ENCODE data around the gene JKAMP.
A peak's percentile ranks its signal among the peaks of the same experiment; 100 is the strongest.

The JKAMP gene

DNA sequence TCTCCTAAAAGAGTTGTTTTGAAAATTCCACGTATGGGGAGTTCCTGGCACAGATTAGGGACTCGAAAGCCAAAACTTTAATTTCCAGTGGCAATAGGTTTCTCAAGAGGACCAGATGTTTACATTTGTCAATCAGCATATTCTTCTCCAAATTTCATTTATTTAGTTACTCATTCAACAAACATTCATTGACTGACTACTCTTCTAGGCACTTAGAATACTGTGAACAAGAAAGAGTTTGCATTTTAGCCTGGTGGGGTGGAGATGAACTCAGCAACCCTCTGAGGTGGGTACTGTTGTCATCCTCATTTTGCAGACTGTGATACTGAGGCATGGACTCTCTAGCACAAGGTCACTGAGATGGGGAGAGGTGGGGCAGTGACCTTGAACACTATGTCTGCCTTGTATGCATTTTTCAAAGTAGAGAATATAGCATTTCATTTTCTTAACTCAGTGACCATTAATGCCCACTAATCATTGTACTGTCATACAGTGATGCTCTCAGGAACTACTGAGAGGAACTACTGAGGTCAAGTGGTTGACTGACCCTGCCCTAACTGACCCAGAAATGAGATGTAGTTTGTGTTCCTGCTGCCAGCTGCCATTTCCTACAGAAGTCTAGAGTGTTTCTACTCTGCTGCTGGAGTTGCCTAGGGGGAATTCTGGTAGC, 2.3 kb upstream of the JKAMP start:
- peak in 1 of 2 experiments; percentile 25 for DNase-seq

DNA sequence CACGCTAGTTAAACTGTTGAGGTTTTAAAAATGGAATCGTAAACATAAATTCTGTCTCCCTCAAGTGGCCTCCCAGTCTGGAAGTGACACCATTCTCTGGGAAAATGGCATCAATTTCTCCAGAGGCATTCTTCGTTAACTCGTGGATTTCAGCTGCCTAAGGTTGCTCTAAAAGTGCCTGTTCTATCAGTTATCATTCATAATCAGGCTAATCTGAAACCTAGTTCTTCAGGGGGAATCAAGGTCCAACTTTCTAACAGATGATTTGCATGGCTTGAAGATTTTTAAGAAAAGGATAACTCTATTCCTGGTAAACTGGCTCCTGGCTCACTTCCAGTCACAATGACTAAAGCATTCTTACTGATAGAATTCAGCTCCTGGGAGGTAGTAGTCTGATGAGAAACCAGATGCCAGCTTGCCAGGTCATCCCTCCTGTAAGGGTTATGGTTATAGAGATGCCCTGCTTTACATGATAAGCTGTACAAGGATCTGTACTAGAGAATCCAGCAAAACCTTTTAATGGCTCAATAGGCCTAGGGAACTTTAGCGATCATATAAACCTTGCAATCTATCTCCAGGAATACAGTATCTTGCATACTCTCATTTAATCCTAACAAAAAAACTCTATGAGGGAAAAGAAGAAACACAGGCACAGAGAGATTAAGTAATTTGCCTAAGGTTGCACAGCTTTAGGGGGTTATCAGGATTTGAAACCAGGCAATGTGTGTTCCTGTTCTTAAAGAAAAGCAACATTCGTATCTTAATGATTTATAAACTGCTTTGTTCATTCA, 1.6 kb upstream of the JKAMP start:
- DNase-seq, result peak in 1 of 2 experiments; percentile 40

DNA sequence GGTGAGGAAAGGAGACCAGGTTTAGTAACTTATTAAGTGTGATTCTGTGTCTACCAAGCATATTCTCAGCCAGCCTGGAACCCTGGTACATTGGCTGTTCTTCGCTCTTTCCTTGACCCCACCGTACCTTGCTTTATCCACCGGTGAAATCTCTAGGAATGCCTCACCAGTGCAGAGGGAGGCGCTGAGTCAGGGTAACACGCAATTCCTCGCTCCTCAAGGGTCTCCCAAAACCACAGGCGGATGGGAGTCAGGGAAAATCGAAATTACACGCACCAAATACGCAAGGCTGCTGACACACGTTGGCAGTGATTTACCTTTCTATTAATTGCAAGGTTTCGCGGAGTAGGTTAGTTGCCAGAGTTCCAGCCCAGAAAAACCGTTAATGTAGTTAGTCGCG, 954 bp upstream of the JKAMP start:
- peak in 1 of 2 experiments; percentile 15 for DNase-seq

DNA sequence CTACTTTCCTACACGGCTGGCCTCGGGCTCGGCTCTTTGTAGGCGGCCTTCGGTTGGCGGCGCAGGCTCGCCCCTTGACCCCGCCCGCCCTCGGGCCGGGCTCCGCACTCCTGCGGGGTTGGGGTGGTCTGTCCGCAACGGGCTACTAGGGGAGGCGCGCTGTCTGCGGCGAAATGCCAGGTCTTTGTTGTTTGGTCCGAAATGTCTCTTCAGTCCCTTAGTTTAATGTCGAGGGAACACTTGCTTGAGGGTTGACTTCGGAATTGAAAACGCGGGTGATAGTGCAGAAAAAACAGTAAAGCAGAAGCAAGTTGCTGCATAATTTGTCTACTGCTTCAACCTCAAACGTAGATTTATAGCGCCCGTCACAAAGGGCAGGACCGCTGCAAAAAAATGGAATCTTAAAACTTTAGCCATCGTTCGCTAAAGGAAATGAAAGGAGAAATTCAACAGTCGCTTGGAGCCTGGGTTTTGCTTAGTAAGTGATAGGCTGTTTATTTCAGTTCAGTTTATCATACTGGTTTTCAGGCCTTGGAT, 390 bp downstream of the JKAMP start:
- no peak for DNase-seq

DNA sequence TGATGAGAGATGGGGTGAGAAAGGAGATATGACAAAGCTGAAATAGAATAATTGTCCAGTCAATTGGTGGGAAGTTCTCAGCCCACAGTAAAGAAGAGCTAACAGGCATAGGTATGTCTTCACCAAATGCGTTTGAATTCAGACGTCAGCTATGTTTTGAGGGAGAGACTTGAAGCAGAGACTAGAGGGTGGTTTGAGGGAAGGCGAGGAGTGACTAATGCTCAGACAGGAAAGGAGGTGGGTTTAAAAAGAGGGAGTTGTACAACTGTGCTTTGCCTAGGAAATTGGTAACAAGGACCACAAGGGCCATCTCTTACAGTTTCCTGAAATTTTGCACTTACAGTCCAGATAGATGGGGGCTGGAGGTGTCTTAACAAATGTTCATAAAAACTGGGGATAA, 6.4 kb downstream of the JKAMP start:
- DNase-seq, result no peak

DNA sequence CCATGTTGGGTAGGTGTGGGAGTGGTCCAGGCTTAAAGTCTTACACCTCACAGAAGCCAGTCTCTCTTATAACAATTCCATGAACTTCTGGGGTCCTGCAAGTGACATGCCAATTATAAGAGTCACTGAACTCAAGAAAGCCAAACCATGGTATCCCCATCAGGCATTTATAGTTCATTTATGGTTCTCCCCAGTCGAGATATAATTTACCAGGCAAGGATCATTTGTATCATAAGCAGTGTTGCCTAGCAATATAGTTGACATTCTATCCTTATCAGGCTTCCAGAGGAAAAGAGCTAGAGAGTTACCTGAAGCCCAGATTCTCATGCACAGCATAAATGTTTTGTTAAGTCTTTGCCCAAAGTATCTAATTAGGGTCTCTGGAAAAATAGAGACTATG, 8.1 kb downstream of the JKAMP start:
- DNase-seq, result no peak

DNA sequence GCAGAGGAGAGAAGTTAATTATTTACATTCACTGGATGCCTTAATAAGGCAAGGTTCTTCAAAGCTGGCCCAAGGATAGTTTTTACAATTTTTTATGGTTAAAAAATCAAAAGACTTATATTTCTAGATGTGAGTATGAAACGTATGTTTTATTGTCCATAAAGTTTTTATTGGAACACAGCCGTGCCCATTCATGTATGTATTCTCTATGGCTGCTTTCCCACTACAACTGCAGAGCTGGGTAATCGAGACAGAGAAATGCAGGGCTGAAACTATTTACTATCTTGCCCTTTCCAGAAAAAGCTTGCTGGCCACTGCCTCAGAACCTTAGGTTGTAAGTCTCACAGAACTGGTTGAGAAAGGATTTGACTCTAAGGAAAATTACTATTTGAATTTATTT, 16.4 kb downstream of the JKAMP start:
- no peak for DNase-seq

DNA sequence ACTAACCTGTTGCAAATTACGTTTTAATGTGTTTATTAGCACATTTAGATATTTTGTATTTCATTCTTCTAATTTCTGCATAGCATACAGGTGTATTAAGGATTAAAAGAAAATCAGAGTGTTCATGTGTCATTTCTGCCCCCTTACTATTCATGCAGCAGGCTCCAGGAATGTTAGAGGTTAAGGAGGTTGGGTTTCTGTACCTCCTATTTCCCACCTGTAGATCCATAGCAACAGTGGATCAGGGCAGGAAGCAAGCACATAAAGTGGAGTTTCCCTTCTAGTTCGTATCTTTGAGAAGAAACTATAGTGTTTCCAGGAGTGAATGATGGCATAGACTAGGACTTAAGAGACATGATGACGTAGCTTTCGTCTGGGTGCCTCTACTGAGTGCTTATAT, 18.9 kb downstream of the JKAMP start:
- no peak for DNase-seq

DNA sequence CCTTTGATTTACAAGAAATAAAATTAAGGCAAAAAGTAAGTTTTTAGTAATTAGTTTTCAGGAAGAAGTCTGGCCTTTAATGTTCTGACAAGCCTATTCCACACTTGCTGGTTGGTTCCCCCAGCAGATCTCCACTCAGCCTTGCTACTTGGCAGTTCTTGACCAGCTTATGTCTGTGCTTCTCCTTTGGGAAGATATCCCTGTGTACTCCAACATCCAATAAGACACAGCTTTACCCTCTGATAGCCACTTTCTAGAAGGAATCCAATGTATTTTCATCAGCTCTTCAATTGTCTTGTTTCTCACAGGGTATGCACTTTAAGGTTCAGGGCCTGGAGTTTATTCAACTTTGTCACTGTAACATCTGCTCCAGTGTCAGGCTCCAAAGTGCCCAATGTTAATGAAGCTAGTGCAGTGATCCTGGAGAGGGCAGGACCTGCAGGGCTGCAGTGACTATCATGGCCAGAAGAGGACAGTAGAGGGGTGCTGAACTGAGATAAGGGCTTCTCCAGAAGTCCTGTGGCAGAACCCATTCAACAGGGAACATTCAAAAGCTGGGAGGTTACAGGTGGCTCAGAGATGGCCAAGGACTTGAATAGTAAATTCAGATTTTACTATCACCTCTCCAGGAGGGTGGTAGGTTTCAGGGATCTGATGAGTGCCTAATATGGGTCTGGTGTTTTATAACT, 22.9 kb downstream of the JKAMP start:
- DNase-seq, result peak; percentile 18 to 79

DNA sequence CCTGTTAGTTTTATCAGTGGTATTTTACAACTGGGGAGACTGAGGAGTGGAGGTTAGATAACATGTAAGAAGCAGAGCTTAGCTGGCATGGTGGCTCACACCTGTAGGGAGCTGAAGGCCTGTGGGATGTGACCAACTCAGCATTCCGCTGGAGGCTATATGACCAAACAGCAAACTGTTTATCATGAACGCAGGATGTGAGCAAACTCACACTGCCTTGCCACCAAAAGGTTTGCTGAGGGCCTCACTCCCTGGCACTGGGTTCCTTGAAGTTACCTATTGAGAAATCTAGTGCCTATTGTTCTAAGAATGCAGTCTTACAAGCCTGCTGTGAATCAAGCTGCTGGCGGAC, 23.4 kb downstream of the JKAMP start:
- no peak for DNase-seq

DNA sequence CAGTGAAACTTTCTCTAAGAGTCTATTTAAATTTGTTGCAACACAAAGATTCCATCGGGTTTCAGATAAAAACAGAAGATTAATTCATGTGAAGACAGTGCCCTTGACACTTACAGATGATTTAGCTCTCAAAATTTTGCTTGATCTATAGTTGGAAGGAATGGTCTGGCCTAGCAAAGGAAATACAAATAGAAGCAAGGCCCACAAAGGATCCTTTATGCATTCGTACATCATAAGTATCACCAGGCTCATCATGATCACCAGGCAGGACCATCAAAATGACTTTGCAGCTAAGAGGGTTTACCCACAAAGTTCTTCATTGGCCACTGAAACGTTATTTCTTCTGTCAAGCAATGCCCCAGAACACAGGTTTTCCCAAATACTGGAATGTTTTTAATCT, 24.8 kb downstream of the JKAMP start:
- no peak for DNase-seq

DNA sequence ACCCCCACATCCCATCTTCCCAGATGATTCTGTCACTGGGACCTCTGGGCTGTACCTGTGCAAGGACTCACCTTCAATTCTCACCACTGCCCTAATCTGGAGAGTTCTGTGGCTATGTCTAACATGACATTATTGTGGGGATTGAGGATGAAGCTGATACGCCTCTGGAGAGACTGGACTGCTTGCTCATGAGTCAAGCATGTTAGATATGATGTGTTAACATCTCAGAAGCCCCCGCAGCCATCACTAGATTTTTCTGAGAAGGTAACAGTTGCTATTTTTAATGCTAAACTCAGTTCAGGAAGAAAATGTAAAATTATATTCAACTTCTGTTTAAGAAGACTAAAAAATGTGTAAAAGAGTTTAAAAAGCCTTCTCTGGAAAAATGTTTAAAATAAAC, 25.7 kb downstream of the JKAMP start:
- DNase-seq, result no peak

DNA sequence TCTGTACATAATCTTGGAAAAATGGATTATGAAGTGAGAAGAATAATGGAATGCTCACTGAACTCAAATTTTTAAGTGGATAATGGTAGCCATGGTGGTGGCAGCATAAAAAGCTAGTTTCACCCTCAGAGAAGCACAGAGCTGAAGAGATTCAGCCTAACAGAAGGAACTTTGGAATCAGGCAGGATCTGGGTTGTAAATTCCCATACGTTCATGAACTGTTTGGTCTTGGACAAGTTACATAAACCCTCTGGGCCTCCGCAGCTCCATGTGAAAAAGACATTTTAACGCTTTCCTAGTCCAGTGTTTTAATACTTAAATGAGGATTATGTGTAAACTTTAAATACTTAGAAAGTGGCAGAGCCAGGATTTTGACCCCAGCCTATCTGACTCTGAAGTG, 26.6 kb downstream of the JKAMP start:
- no peak for DNase-seq

DNA sequence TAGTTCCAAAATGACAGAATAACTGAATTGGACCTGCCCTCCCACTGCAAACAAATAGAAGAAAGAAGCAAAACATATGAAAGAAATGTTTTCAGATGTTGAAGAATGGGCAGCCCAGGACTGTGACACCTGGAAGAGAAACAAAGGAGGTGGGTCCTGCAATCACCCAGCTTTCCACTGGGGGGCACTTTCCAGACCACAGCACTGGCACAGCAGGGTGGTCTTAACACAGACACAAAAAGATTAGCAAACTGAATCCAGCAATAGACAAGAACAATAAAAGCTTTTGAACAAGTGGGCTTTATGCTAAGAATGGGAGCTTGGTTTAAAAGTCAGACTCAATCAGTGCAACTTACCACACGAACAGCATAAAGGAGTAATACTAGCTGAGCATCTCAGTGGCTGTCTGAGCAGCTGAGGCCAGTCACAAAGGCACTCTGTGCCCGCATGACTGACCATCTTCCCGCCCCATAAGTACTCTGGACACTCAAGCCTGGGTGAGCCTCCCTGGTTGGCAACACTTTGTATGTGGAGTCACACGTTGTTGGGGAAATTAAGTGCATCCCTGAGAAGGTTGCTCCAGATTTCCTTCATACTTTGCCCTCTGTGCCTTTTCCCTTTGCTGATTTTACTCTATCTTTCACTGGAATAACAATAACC, 27.7 kb downstream of the JKAMP start:
- DNase-seq, result no peak

DNA sequence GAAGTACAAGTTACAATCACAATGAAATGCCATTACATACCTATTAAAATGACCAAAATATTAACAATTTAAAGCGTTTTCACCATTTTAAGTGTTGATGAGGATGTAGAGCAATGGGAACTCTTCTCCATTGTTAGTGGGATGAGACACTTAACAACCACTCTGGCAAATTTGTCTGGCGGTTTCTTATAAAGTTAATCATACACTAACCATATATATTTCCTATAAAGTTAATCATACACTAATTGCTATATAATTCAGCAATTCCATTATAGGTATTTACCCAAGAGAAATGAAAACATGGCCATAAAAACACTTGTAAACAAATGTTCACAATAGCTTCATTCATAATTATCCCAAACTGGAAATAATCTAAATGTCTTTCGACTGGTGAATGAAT, 35.9 kb downstream of the JKAMP start:
- no peak for DNase-seq

DNA sequence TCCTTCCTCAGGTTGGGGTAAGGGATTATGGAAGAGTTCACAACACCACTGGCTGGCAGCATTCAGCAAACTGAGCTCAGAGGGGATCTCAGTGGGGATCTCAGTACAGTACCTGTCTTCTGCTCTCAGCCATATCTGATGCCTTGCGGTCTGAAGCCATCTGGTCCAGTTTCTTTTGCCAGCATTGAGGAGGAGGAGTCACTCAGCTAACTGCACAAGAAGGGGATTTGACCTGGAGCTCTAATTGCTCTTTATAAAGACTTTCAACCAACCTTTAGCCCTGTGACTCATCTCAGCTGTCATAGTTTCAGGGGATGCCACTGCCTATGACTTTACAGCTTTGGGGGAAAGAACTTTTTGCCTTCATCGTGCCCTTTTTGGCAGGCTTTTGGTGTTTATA, 44.9 kb downstream of the JKAMP start:
- peak in 1 of 2 experiments; percentile 38 for DNase-seq

DNA sequence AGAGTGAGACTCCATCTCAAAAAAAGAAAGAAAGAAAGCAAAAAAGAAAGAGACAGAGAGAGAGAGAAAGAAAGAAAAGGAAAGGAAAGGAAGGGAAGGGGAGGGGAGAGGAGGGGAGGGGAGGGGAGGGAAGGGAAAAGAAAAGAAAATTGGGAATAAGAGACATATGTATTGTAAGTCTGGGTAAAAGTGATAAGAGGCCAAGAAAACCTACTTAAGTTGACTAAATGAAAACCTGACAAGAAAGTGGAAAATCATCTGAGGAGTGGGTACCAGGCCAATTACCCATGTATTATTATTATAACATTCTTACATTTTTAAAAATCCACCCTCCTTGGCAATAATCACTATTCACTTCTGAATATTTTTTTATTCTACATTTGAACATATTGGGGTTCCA, 46.0 kb downstream of the JKAMP start:
- no peak for DNase-seq

DNA sequence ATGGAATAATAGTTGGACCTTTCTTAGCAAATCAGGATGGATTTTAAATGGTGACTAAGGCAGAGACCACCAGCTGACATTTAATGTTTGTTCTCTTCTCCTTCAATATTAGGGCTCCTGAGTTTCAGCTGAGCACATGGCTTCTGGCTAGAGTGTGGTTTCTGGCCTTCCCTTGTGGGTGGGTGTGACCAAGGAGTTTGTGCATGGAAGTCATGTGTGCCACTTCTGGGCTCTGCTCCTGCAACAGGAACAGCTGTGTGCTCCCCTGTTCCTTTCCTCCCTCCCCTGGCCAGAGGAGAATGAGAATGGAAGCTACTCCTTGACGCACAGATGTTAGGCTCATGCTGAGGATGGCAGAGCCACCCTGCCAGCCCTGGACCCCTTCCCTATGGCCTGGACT, 48.1 kb downstream of the JKAMP start:
- DNase-seq, result no peak

DNA sequence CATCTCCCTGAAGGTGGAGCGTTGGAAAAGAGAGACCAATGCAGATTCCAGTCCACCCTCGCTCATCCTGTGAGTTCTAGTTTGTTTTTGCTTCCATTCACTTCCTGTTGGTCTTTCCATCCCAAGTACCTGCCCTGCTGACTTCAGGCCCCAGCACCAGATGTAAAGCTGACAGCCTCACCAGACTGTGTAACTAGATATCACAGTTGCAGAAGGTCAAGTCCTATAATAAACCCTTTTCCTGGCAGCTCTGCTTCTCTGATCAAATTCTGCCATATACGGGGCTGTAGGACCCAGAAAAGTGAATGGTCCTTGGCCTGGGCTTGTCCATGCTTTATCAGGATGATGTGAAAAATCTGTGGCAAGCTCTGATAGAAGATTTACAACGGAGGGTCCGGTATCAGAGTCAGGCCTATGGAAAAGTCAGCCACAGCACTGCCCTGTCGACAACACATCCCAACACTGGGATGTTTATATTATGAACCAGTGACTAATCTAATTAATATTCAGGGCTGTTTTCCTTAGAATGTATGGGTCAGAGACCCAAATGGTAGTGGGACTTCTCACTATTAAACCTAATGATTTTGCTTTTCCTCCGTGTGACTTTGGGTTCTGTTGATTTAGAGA, 50.2 kb downstream of the JKAMP start:
- no peak for DNase-seq

DNA sequence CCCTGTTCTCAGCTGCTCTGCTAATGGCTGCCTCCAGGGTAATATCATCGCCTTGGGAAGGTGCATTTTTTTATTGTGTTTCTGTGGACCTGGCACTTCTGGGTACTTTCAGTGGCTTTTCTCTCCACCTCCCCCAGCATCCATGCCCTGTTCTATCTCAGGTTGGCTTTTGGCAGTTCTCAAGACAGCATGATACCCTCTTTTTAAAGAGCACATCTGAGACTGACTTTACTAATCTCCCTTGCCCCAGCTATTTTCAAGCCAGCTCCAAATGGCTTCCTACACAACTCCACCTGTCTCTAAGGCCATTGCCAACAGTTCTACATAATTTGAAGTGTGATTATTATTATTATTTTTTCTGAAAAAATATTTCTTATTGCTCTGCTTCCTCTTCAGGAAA, 53.2 kb downstream of the JKAMP start:
- DNase-seq, result no peak

DNA sequence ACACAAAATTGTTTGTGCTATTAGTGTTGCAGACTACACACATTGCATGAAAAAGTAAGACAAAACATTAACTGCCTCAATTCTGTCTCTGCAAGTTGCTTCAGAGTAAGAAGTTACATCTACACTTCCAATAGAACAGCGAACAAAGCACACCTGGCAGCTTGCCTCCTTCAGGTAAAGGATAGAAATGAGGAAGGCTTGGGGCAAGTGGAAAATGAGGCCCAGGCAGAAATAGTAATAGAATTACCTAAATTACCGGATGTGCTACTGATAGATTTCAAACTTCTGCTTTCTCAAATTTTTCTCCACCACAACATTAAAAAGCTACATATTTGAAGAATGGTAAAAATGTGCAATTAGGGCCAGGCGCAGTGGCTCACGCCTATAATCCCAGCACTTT, 54.6 kb downstream of the JKAMP start:
- DNase-seq, result no peak

DNA sequence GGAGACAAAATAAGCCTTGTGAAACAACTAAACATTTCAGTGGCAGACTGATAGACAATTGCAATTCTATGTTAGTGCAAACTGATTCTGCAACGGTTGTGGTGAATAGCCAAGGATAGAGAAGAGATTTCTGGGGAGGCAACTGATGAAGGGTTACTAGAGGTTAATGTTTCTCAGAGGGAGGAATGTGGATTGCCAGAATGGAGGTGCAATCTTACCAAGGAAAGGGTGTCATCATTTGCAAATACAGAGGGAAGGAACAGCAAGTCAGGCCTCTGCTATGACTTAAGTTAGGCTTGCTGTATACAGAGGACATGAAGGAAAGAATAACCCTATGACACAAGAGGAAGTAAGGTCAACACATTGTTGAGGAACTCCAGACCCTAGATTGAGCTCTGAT, 56.5 kb downstream of the JKAMP start:
- no peak for DNase-seq

DNA sequence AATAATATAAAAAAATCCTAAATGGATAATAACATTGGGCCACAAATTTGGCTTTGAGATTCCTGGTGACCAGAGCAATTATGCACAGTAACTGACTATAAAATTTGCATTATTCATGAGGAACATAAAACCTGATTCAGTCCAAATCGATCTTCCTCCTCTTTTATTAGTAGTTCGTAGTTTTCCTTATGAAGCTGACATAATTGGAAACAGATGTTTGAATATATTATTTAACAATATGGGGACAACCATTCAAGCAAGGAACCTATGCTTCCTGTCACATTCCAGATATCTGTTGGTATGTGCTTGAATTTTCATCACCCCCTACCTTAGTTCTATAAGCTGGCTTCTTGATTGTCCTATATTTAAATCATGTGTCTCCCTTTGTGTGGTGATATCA, 57.4 kb downstream of the JKAMP start:
- no peak for DNase-seq
